CD4-positive, alpha-beta T cell (primary cell): ENCODE data around the gene METRNL. TPM values are rescaled to one million over a fixed set of nuclear protein-coding genes. Genes with fewer than 3 reads are reported as not detected.
"Not testable (repeated sequence)": the region's sequence is repeated elsewhere in the genome, so short reads cannot be mapped to it uniquely, and the experiment has no call there.

Source experiments
- ATAC-seq: fragments of 200-7000 bp; cut with Tn5 transposase; one replicate; pipeline ENCODE4 v1.10.0; 2022; ENCODE audit warnings: mild to moderate bottlenecking; ENCODE audit not compliant: poor library complexity
- CTCF ChIA-PET: fragments of 350-600 bp; sonication (Branson Sonifier 250); formaldehyde crosslinking; loops from one replicate; lab custom pipeline; 2021; ENCODE audit warnings: antibody characterized with exemption, inconsistent platforms; lab: Charles Lee
- POLR2A ChIA-PET: fragments of 350-600 bp; sonication (Branson Sonifier 250); formaldehyde crosslinking; loops from one replicate; lab custom pipeline; 2021; ENCODE audit warnings: antibody characterized with exemption, inconsistent platforms; lab: Charles Lee
- DNase-seq, 14 experiments: peaks; one replicate each; pipeline ENCODE4 v3.0.0-alpha.2; 2013 to 2020; ENCODE audit warnings: mixed read lengths in 2 of 14
- H3K27ac ChIP-seq, 2 donors: one replicate each; pipeline versions ENCODE4 v1.5.1 to v1.7.0; 2013; ENCODE audit warnings: low read length in 2 of 2, low read depth in 1 of 2, mild to moderate bottlenecking in 1 of 2
- H3K27me3 ChIP-seq, 2 experiments: 1 replicate in 1 of 2; 2 replicates in 1 of 2; pipeline versions ENCODE4 v1.6.1 to v1.7.0; 2013; ENCODE audit warnings: low read length in 2 of 2, control low read depth in 1 of 2, mild to moderate bottlenecking in 1 of 2, moderate library complexity in 1 of 2; ENCODE audit not compliant: insufficient read depth in 2 of 2, control insufficient read depth in 1 of 2
- H3K36me3 ChIP-seq: one replicate; pipeline ENCODE4 v1.6.1; 2013; ENCODE audit warnings: low read length, control low read depth; ENCODE audit not compliant: insufficient read depth
- H3K4me1 ChIP-seq: one replicate; pipeline ENCODE4 v1.6.1; 2013; ENCODE audit warnings: low read length, control low read depth; ENCODE audit not compliant: insufficient read depth
- H3K4me3 ChIP-seq: one replicate; pipeline ENCODE4 v1.5.1; 2013; ENCODE audit warnings: mild to moderate bottlenecking, low read length, moderate library complexity
- H3K9me3 ChIP-seq, 2 experiments: 1 replicate in 1 of 2; 2 replicates in 1 of 2; pipeline versions ENCODE4 v1.6.1 to v1.7.0; 2013; ENCODE audit warnings: low read length in 2 of 2, mild to moderate bottlenecking in 2 of 2, control low read depth in 1 of 2, moderate library complexity in 1 of 2; ENCODE audit not compliant: control insufficient read depth in 1 of 2, insufficient read depth in 1 of 2
- H3K27ac Mint-ChIP-seq: one replicate; pipeline ENCODE4 v1.8.0; 2020; ENCODE audit warnings: mixed read lengths
- H3K27me3 Mint-ChIP-seq: one replicate; pipeline ENCODE4 v1.8.0; 2021; ENCODE audit warnings: mixed read lengths
- H3K36me3 Mint-ChIP-seq: one replicate; pipeline ENCODE4 v1.8.0; 2021; ENCODE audit warnings: low read depth, mixed read lengths
- H3K4me1 Mint-ChIP-seq: one replicate; pipeline ENCODE4 v1.8.0; 2021; ENCODE audit warnings: low read depth, mixed read lengths
- H3K4me3 Mint-ChIP-seq: one replicate; pipeline ENCODE4 v1.8.0; 2020; ENCODE audit warnings: mild to moderate bottlenecking, mixed read lengths
- H3K9me3 Mint-ChIP-seq: one replicate; pipeline ENCODE4 v1.8.0; 2020; ENCODE audit warnings: mixed read lengths
- CTCF ChIP-seq: fragments of 200-600 bp; IDR thresholded peaks from one replicate; pipeline ENCODE4 v1.8.0; 2022; ENCODE audit warnings: antibody characterized with exemption, mild to moderate bottlenecking
- intact Hi-C, 2 experiments: fragments of 100-400 bp; cut with DNase I in 1 of 2; cut with micrococcal nuclease in 1 of 2; formaldehyde crosslinking; loops; one replicate each; pipeline versions ENCODE4 v1.15.1 to v1.9.0; 2023 to 2025; cut with DNase I, micrococcal nuclease
- total RNA-seq, 174 experiments: library from RNA in 2 of 174; stranded (reverse) in 2 of 174; gene quantifications; one replicate each; pipeline ENCODE4 v1.2.3 and lab custom pipeline; 2021 to 2026

Gene METRNL
- total RNA-seq, 2 experiments from 2014 or later = 24.5 to 26.9 TPM

GRCh38 chr17:83132251-83133081, 53.1 kb downstream of the METRNL start:
- H3K36me3 Mint-ChIP-seq = no peaks in the 10 kb centered on the region
- no peaks in the 10 kb centered on the region for H3K9me3 Mint-ChIP-seq
- H3K4me3 Mint-ChIP-seq = no peak overlapping the region
- intact Hi-C loops = loop anchor here in 1 of 2 experiments (5.0 kb wide), 1 partner anchor 350 kb away; no protein-coding TSS in a partner anchor
- no peaks in the 10 kb centered on the region for H3K4me1 Mint-ChIP-seq
- H3K27ac Mint-ChIP-seq = no peak overlapping the region
- no peak overlapping the region for H3K27ac ChIP-seq
- TF ChIP-seq CTCF = no peak
- H3K27me3 Mint-ChIP-seq = peaks cover 5% of the 10 kb centered on the region
- H3K4me3 ChIP-seq = no peak overlapping the region
- ATAC-seq = no peak
- peaks cover 0 to 2% of the 10 kb centered on the region in 2 experiments for H3K27me3 ChIP-seq
- no peaks in the 10 kb centered on the region for H3K4me1 ChIP-seq
- H3K9me3 ChIP-seq = no peaks in the 10 kb centered on the region
- CTCF ChIA-PET = no interaction called here
- H3K36me3 ChIP-seq = no peaks in the 10 kb centered on the region
- POLR2A ChIA-PET = no interaction called here
- no peak for DNase-seq

- H3K36me3 Mint-ChIP-seq = no peaks in the 10 kb centered on the region
- H3K36me3 ChIP-seq = no peaks in the 10 kb centered on the region
- H3K4me3 Mint-ChIP-seq = no peak overlapping the region
- peaks cover 5% of the 10 kb centered on the region for H3K27me3 Mint-ChIP-seq
- no peak overlapping the region for H3K27ac ChIP-seq
- POLR2A ChIA-PET = no interaction called here
- H3K9me3 ChIP-seq = no peaks in the 10 kb centered on the region
- no peaks in the 10 kb centered on the region for H3K4me1 ChIP-seq
- ATAC-seq = no peak
- H3K4me1 Mint-ChIP-seq = no peaks in the 10 kb centered on the region
- DNase-seq = no peak
- H3K9me3 Mint-ChIP-seq = no peaks in the 10 kb centered on the region
- H3K27me3 ChIP-seq = peaks cover 0 to 4% of the 10 kb centered on the region in 2 experiments
- no peak overlapping the region for H3K27ac Mint-ChIP-seq
- no peak overlapping the region for H3K4me3 ChIP-seq
- no peak for TF ChIP-seq CTCF
- CTCF ChIA-PET = no interaction called here
- intact Hi-C loops = loop anchor here in 1 of 2 experiments (5.0 kb wide), 1 partner anchor 351 kb away; no protein-coding TSS in a partner anchor
These were observed 54.1 kb downstream of the METRNL start for GRCh38 chr17:83133302-83134121.

GRCh38 chr17:83134456-83134855, 55.0 kb downstream of the METRNL start:
- CTCF ChIA-PET, H3K27ac Mint-ChIP-seq, H3K4me1 ChIP-seq: not testable (repeated sequence)

More at GRCh38 chr17:83134456-83134855, 55.0 kb downstream of the METRNL start:
- H3K36me3 ChIP-seq, H3K27ac ChIP-seq, ATAC-seq, H3K27me3 Mint-ChIP-seq, H3K36me3 Mint-ChIP-seq, H3K4me1 Mint-ChIP-seq, H3K4me3 ChIP-seq, H3K9me3 ChIP-seq, POLR2A ChIA-PET, H3K4me3 Mint-ChIP-seq, DNase-seq, H3K9me3 Mint-ChIP-seq, H3K27me3 ChIP-seq: not testable (repeated sequence)
- intact Hi-C loops = loop anchor here in 1 of 2 experiments (5.0 kb wide), 1 partner anchor 352 kb away; no protein-coding TSS in a partner anchor
